GM19372 (cell line): Measurements from ENCODE around the gene PWP2.
"Not testable (repeated sequence)": the region's sequence is repeated elsewhere in the genome, so short reads cannot be mapped to it uniquely, and the experiment has no call there.

Source experiments
- ATAC-seq: cut with Tn5 transposase; IDR thresholded peaks from one replicate; pipeline ENCODE4 v1.9.1; 2021; ENCODE audit warnings: mild to moderate bottlenecking, low read depth, moderate library complexity; ENCODE audit not compliant: unreplicated experiment

The PWP2 gene

GRCh38 chr21:44127827-44128226, 20.6 kb downstream of the PWP2 start:
- ATAC-seq = not testable (repeated sequence)

DNA sequence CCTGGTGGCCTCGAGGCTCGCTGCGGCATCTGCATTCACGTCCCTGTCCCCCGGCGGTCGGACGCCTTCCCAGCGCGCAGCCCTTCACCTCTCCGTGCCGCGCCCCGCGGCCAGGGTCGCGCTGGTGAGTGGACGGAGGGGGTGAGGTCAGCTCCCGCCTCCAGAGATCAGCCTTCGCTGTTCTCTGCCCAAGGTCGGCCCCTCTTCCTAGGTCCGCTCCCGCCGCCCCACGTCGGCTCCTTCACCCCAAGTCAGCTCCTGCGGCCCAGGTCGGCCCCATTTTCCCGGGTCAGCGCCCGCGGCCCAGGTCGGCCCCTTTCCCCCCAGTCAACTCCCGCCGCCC, 26.5 kb downstream of the PWP2 start:
- not testable (repeated sequence) for ATAC-seq

GRCh38 chr21:44134732-44135131, 27.5 kb downstream of the PWP2 start:
- ATAC-seq = not testable (repeated sequence)

DNA sequence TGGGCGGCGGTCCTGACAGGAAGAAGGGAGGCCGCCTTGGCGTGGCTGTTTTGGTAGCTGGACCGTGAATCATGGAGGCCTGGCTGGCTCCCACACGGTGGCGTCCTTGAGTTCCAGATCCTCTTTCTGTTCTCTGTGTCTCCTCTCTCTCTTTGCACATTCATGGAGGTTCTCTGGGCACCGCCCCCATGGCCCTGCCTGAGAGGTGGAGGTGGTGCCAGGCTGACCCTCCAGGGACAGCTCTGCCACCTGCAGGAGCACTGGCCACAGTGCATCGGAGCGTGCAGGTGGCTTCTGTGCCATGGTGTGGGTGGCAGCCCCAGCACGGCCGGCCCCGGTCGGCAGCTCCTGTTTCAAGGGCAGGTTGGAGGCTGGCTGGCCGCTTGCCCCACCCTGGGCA, 30.8 kb downstream of the PWP2 start:
- ATAC-seq = not testable (repeated sequence)

DNA sequence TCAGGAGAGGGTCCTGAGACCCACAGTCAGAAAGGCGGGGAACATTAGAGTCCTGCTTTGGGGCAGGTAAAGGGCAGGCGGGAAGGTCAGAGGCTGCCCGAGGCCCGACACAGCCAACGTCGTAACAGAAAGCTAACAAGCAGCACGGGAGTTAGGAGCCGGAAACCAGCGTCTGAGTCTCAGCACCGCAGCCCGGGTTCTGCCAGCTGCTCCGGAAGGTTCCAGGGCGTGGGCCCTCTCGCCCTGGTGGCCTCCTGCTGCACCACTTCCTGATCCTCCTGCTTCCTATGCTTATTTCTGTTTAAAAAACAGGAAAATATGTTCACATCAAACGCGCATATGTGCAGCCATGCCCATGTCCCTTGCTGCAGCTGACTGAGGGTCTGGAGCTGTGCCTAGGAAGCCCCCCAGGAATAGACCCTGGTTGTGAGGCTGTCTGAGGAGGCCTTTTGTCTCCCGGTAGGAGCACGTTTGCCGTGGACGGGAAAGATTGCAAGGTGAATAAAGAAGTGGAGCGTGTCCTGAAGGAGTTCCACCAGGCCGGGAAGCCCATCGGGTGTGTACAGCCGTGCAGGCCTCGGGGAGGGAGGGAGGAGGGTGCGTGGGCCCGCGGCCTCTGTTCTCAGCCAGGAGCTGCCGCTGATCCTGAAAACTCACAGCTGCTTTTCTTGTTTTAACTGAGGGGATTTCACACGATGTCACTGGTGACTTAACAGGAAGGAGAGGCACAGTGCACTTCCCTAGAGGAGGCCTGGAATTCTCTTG, 32.8 kb downstream of the PWP2 start:
- not testable (repeated sequence) for ATAC-seq

GRCh38 chr21:44140552-44140932, 33.3 kb downstream of the PWP2 start:
- ATAC-seq = not testable (repeated sequence)

GRCh38 chr21:44142470-44142869, 35.3 kb downstream of the PWP2 start:
- not testable (repeated sequence) for ATAC-seq

- ATAC-seq = not testable (repeated sequence)
Measured at GRCh38 chr21:44143380-44143779, 36.2 kb downstream of the PWP2 start.

DNA sequence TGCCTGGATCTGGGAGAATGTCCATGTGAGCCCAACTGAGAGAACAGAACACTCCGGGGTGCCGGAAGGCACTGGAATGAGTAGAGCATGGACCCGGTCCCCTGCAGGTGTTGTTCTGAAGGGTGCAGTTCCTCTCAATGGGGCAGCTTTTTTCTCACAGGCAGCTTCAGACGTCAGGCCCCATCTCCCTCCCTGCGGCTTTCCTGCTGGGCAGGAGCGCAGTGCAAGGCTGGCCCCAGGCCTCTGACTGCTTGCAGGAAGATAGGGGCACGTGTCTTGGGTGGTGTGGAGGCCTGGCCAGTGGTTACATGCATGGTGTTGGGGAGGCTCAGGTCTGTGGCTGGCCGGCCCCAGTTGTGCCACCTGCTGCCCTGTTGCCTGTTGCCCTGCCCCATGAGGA, 36.8 kb downstream of the PWP2 start:
- ATAC-seq = not testable (repeated sequence)

DNA sequence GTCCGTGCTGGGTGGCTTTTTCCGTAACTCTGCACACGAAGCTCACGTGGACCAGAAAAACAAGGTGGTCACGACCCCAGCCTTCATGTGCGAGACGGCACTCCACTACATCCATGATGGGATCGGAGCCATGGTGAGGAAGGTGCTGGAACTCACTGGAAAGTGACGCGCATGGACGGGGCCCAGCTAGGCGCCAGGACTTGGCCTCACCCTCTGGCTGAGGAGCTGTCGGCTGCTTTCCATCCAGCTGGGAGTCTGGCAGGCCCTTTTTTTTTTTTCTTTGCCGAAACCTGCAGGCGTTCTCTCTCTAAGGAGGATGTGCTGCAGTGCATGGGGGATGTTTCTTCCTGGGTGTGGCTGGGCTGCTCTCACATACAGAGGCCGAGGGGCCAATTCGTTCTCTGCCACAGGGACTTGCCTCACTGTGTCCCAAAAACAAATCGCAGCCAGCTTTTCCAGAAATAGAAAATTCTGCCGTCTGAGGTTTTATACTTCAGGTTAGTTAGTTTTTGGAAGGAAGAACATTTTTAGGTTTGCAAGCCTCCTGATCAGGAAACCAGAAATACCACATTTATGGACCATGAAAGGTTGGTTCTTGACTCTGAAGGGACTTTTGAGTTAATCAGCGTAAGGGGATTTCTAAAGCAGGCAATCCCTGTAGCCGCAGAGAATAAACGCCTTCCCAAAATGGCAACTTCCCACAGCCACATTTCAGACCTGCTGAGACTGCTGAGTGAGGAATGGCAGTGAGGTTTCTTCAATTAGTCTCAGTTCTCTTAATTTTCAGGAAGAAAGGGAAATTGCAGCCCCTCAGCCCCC, 37.8 kb downstream of the PWP2 start:
- ATAC-seq = not testable (repeated sequence)

- ATAC-seq = not testable (repeated sequence)
Measured at GRCh38 chr21:44145616-44146015, 38.4 kb downstream of the PWP2 start.

- not testable (repeated sequence) for ATAC-seq
Measured at GRCh38 chr21:44147108-44147507, 39.9 kb downstream of the PWP2 start.

GRCh38 chr21:44150255-44150654, 43.1 kb downstream of the PWP2 start:
- not testable (repeated sequence) for ATAC-seq

DNA sequence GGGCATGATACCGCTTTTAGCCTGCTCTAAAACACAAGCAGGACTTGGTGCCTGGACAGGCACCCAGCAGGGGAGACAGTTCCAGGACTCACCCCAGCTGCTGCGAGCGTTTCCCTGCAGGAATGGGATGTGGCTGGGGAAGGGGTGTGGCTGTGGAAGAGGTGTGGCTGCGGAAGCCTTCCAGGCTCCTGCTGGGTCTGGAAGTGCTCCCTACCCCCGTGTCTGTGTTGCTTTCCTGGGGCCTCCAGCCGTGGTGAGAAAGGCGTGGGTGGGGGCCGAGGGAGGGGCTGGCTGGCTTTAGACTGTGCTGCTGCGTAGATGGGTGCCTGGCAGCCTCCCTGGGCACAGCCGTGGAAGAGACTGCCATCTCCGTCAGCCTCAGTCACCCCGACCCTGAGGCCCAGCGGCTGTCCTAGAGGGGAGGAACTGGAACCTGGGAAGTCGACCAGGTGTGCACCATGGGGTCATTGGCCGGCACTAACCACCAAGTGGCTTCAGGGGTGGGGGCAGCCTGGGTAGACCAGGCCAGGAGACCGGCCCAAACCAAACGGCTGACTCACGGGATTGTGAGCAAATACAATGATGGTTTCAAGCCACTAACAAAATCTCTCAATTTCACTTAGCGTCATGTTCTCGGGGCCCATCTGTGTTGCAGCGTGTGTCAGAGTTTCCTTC, 46.2 kb downstream of the PWP2 start:
- ATAC-seq = not testable (repeated sequence)

DNA sequence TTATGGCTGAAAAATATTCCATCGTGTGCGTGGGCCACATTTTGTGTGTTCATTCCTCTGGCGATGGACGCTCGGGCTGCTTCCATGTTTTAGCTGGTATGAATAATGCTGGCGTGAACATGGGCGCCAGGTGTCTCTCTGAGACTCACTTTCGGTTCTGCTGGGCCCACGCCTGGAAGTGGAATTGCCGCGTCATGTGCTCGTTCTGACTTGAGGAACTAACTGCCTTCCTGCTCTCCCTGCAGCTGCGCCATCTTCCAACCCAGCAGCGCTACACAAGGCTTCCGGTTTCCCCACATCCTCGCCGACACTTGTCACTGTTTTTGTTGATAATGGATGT, 46.7 kb downstream of the PWP2 start:
- ATAC-seq = not testable (repeated sequence)

DNA sequence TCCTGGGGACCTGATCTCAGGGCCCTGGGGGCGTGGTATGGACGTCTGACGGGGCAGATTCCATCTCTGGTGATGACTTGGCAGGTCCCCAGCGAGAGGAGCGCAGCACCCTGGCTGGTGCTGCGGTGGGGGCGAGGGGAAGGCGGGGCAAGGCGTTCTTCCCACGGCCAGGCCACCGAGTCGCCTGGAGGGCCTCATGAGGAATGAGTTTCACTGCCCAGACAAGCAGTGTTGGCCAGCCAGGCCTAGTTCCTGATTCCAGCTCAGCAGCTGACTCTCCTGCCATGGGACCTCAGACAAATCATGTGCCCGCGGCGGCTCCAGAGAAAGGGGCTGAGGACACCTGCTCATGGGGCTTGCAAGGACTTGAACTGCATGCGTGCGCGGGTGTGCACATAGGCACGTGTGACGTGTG, 47.6 kb downstream of the PWP2 start:
- ATAC-seq = not testable (repeated sequence)

DNA sequence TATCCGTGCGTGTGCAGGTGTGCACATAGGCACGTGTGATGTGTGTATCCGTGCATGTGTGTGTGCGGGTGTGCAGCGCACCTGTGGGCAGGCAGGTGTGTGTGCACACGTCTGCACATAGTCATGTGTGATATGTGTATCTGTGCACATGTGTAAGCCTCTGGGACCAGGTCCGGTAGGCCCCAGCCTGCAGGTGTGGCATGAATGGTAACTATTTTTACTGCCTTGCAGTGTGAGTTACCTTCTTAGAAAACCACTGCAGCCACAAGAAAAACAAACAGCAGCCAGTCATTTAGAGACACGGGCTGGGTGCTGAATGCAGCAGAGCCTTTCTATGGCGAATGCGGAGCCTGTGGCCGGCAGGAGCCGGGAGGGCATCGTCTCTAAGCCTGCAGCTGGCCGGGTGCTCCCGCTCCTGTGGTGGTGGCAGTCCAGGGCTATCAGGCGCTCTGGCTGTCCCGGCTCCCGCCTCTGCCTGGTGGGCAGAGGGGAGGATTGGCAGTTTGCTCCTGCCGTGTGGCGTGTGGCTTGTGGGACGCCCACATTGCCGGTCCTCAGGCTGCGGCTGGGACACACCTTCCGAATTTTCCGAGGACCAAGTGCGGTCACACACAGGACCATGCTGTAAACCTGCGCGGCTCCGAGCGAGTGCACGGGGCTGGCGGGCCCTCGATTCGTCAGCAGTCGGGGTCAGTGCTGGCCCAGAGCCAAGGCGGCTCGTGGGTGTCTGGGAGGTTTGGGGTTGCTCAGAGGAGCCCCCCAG, 48.2 kb downstream of the PWP2 start:
- ATAC-seq = not testable (repeated sequence)

DNA sequence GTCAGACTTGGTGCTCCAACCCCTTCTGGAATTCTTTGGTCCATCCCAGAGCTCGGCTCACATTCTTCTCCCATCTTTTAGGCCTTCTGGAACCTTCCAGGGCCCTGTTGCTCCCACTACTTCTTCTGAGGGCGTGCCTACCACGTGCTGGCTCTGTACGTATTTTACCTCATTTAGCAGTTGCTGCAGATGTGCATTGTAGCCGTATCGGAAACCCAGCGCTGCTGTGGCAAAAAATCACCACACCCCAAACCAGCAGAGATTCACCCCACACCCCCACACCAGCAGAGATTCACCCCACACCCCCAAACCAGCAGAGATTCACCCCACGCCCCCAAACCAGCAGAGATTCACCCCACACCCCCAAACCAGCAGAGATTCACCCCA, 48.8 kb downstream of the PWP2 start:
- not testable (repeated sequence) for ATAC-seq

- not testable (repeated sequence) for ATAC-seq
Measured at GRCh38 chr21:44157439-44158081, 50.4 kb downstream of the PWP2 start.

GRCh38 chr21:44158082-44158468, 50.9 kb downstream of the PWP2 start:
- not testable (repeated sequence) for ATAC-seq
